HG02763 (cell line): ENCODE results near the gene NUTM1.

Experiments
- ATAC-seq: cut with Tn5 transposase; IDR thresholded peaks from one replicate; pipeline ENCODE4 v1.9.1; 2021; ENCODE audit warnings: mild to moderate bottlenecking, moderate library complexity; ENCODE audit not compliant: unreplicated experiment

NUTM1 gene

DNA sequence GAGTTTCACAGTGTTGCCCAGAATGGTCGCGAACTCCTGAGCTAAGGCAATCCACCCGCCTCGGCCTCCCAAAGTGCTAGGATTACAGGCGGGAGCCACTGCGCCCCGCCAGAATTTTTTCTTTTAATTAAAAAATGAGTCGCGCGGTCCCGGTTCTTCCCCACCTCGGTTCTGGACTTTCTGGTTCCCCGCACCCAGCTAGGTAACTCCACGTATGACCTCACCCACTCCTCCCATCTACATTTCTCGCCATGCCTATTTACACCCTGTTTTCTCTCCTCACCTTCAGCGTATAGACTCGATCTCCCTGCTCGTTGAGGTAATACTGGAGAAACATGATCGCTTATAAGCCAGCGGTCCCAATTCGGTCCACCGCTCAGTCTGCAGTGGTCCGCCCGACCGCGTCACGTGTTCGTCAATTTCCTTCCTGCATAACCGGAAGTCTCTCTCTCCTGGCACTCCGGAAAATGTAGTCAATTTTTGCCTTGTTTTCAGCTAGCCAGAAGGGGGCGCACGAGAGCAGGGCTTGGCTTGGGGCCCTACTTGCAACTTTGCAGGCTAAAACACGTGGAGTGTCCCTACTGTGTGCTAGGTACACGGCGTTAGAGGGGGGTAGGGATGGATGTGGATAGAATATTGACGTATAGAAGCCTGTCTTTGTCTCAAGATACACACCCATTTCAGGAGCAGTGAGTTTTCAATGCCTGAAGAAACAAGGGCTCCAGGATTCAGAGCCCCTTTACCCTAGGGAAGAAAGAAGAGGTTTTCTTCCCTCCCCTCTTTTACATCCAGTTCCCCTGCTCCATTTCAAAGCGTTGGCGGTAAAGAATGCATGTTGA lies at the start of gene NUTM1, which contains the start of gene NOP10:
NUTM1 (plus strand) TSS at position 579 of the 839 bp plus-strand sequence. CDS start 382 bp downstream, outside the sequence.
NOP10 (minus strand) TSS at position 400 of the 839 bp plus-strand sequence; CDS start at position 337, 63 bp downstream.
- ATAC-seq, result peak; percentile 88

DNA sequence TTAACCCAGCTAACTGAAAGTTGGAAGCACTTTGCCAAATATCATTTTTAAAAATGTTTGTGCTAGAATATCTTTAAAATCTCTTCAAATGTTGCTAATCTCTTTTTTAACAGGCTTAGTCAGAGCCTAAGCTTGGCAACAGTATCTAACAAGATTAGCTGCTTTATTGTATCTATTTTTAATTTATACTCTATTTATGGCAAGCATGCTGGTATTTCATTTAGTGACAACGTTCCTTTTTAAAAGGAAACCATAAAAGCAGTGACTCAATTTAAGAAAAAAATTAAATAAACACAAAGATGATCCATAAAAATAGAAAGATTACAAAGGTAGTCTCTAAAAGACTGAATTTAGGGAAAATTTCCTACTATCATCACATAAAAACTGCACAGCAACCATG lies 46.1 kb upstream of the NUTM1 start:
- ATAC-seq, result no peak

GRCh38 chr15:34301058-34301457 lies 42.1 kb upstream of the NUTM1 start:
- ATAC-seq, result no peak

DNA sequence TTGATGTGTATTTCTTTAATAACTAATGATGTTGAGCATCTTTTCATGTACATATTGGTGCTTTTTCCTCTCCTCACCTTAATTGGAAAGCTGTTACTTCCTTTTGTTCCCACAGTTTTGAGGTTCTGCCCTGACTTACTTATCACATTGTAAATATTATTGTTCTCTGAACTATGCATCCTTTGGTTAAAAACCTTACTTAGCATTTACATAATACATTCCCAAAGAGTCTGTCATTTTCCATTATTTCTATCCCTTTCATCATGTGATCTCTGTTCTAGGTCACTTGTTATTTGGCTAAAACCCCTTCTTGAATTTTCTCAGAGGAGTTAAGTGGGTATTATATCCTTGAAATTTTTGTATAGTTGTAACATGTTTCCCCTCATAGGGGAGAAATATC lies 38.5 kb upstream of the NUTM1 start:
- ATAC-seq, result no peak

DNA sequence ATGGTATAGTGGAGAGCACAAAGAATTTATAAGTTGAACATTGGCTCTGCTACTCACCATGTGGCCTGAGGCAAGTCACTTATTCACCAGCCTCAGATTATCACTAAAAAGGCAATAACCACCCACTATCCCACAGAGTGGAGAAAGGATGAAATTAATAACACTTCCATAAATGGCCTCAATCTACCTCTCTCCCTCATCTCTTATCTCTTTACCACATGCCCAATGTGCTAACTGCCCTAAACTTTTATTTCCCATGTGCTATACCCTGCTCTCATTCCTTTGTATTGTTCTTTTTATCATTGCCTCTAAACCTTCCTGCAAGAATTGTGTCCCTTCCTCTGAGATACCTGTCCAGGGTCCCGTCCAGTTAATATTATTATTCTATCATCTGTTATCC lies 31.6 kb upstream of the NUTM1 start:
- ATAC-seq, result no peak

GRCh38 chr15:34314491-34315490 lies 28.3 kb upstream of the NUTM1 start:
- ATAC-seq, result no peak

DNA sequence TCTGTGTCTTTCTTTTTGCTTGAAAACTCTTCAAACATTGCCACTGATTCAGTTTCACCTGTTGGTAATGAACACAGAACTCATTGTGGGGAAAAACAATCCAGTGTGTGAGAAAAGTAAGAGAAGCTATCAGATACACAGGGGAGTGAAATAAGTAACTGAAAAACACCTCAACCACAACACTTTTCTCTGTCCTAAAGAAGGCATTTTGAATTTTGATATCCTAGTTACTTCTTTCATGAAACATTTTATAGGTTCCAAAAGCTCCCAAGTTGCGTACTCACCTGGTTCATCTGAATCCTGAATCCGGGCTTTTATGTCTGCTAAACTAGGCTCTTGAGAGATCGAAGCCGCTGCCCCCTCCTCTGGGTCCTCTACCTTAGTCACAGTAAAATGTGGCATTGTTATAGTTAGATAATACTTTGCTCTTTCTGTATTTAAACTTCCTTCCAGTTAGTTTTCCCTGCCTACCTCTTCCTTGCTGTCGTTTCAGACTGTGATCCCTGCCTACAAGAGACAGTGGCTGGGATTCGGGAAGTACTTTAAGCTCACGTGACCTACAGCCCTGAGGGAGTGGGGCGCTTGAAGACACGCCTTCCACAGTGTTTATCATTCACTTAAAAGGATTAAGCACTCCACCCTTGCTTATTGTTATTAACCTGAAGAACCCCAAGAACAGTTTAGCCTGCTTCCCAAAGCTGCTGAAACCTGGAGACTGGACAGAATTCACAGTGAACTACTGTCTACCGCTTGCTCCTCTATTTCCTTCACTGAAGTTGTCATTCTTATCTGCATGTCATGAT lies 24.6 kb upstream of the NUTM1 start:
- ATAC-seq, result peak; percentile 61

DNA sequence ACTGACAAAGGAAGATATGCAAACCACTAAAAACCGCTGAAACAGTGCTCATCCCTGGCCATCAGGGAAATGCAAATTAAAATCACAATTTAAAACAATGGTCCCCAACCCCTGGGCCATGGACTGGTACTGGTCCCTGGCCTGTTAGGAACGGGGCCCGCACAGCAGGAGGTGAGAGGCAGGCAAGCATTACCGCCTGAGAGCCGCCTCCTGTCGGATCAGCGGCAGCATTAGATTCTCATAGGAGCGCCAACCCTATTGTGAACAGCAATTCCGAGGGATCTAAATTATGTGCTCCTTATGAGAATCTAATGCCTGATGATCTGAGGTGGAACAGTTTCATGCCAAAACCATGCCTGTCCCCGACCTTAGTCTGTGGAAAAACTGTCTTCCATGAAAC lies 19.9 kb upstream of the NUTM1 start:
- no peak for ATAC-seq

- no peak for ATAC-seq
Observed at GRCh38 chr15:34324933-34325332, 18.2 kb upstream of the NUTM1 start.

GRCh38 chr15:34325368-34325767 lies 17.7 kb upstream of the NUTM1 start:
- ATAC-seq, result no peak

DNA sequence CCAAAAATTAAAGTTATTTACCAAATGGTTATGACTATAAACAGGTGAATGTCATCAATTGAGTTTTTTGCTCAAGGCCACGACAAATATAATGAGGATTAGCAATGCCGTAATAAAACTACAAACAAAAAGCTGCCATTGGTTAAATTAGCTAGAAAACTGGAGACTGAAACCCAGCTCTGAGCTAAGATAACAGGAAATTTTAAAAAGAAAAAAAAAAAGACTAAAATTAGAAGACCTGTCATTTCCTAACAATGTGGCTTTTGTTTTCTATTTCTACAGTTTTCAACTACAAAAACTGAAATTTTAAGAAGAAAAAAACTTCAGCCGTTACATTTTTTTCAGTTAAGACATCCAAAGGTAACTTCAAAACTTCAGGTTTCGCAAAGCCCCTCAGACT lies 15.2 kb upstream of the NUTM1 start:
- ATAC-seq, result no peak

GRCh38 chr15:34329006-34329405 lies 14.1 kb upstream of the NUTM1 start:
- no peak for ATAC-seq

GRCh38 chr15:34330279-34330678 lies 12.8 kb upstream of the NUTM1 start:
- ATAC-seq, result no peak

DNA sequence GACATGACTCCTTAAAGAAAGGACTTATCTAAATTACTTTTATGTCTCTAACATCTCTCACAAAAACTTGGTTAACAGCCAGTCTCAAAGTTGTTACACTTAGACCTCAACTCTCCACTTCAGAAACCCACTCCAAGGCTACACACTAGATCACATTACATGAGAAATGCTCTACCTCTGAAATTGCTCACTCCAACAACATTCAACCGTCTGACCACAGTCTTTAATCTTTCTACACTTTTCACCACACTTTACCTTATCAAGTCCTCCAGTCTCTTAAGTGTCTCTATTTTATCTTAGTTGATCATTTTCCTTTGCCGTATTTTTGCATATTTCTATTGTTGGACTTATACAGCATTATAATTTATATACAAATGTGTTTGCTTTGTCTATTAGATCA lies 11.3 kb upstream of the NUTM1 start:
- no peak for ATAC-seq

DNA sequence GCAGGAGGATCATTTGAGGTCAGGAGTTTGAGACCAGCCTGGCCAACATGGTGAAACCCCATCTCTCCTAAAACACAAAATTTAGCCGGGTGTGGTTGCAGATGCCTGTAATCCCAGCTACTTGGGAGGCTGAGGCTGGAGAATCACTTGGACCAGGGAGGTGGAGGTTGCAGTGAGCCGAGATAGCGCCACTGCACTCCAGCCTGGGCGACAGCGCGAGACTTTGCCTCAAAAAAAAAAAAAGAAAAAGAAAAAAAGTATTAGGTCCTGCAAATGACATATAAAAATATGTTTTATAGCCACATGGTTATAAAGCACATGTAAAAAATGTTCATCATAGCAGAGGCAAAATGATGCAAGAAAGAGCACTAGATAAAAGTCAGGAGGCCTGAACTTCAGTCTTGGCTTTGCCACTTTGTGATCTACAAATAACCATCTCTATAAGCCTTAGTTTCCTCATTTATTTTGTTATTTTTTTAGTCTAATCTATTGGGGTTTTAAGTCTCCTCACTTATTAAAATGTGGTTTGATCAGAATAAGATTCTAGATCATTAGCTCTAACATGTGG lies 10.5 kb upstream of the NUTM1 start:
- ATAC-seq, result no peak

- no peak for ATAC-seq
Observed at GRCh38 chr15:34334672-34335071, 8.4 kb upstream of the NUTM1 start.

- ATAC-seq, result no peak
Observed at GRCh38 chr15:34335176-34336032, 7.7 kb upstream of the NUTM1 start.

DNA sequence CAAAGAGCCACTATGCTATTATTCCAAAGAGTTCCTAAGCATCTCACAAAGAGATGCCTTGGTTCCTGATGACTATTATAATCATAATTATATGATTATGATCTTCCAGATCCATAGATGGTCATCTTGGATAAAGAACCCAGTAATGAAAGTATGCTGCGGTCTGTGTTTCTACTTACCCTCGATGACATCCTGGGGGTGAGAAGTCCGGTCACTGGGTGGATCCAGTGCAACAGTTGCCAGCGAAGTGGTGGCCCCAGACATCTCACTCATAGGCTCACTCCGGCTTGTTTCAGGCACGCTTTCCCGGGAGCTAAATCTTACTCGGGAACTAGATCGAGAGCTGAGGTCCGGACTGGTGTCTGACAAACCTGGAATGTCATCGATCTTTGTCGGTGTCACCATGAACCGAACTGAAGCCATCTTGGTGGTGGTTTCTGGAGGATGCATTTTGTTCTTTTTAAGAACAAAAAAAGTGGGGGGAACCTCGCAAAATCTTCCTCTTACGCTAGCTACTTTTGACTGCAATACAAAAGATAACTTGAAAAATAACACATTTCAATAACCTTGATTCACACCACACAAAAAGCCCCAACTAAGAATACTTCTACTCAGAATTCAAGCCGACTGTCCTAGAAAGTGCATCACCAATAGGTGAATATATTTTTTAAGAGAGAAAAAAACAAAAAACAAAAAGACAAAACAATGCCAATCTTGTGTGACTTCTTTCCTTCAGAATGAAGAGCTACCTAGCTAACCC lies 6.7 kb upstream of the NUTM1 start:
- no peak for ATAC-seq
